AG09309 (cell line): Measurements from ENCODE around the gene LRRC63.
"Not testable (repeated sequence)": the region's sequence is repeated elsewhere in the genome, so short reads cannot be mapped to it uniquely, and the experiment has no call there.

Source experiments
- DNase-seq: peaks from one replicate; pipeline ENCODE4 v3.0.0-alpha.2; 2010; ENCODE audit warnings: low read depth
- H3K4me3 ChIP-seq: 2 replicates; pipeline ENCODE4 v1.5.1; 2011; ENCODE audit warnings: mild to moderate bottlenecking, low read depth, low read length, moderate library complexity; ENCODE audit not compliant: control insufficient read depth
- CTCF ChIP-seq: IDR thresholded peaks from 2 replicates; pipeline ENCODE4 v1.5.1; 2011; ENCODE audit warnings: mild to moderate bottlenecking, low read depth, low read length, inconsistent platforms; ENCODE audit not compliant: insufficient read depth, control insufficient read depth; ENCODE audit errors: missing control alignments

The LRRC63 gene

GRCh38 chr13:46211483-46212351 lies at the start of gene LRRC63:
Gene LRRC63 (plus strand): TSS chr13:46211928. CDS start chr13:46213035, 1,107 bp downstream.
- DNase-seq, result no peak
- TF ChIP-seq CTCF, result no peak
- H3K4me3 ChIP-seq, result peak within 1 kb of the TSS; percentile 32

- not testable (repeated sequence) for H3K4me3 ChIP-seq, DNase-seq
Measured at GRCh38 chr13:46162741-46163140, 49.0 kb upstream of the LRRC63 start.

- DNase-seq, result no peak
- no peak for TF ChIP-seq CTCF
- no peak overlapping the region for H3K4me3 ChIP-seq
Measured at GRCh38 chr13:46164661-46165060, 47.1 kb upstream of the LRRC63 start.

GRCh38 chr13:46165485-46166223 lies 46.1 kb upstream of the LRRC63 start:
- no peak overlapping the region for H3K4me3 ChIP-seq
- DNase-seq, result no peak
- TF ChIP-seq CTCF, result no peak

- no peak overlapping the region for H3K4me3 ChIP-seq
- no peak for TF ChIP-seq CTCF
- no peak for DNase-seq
Measured at GRCh38 chr13:46166224-46166584, 45.5 kb upstream of the LRRC63 start.

GRCh38 chr13:46166947-46167610 lies 44.6 kb upstream of the LRRC63 start:
- TF ChIP-seq CTCF, result no peak
- DNase-seq, result no peak
- H3K4me3 ChIP-seq, result no peak overlapping the region
